ENCODE measurements around the gene AFF3.

AFF3 gene

DNA sequence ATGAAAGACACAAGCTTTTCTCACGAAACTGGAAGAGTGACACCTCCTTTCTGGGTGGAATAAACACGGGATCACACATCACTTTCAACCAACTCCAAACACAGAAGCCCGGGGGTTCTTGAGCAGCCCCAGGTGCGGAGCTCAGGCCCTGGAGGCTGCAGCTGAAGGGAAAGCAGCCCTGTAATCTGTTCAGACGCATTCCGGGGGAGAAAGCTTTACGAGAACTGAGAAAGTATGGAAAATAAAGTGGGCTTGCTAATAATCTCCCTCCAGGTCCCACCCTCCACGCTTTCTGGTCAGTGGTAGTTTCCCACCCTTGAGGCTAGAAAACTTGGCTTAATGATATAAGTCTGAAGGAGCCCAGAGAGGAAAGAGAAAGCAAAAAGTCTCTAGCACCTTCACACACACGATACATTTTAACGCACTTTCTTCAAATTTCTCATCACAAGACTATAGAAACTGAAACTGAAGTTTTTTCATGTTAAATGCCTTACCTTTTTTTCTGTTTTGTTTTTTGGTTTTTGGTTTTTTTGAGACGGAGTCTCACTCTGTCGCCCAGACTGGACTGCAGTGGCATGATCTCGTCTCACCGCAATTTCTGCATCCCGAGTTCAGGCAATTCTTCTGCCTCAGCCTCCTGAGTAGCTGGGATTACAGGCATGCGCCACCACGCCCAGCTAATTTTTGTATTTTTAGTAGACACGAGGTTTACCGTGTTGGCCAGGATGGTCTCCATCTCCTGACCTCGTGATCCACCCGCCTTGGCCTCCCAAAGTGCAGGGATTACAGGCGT, 141.3 kb downstream of the AFF3 start:
- H3K4me3 ChIP-seq (ENCODE audit: low read depth, low read length) = no peak overlapping the region
- peak; percentile 22 for DNase-seq (ENCODE audit: low read depth)
- TF ChIP-seq, protein P1, sequence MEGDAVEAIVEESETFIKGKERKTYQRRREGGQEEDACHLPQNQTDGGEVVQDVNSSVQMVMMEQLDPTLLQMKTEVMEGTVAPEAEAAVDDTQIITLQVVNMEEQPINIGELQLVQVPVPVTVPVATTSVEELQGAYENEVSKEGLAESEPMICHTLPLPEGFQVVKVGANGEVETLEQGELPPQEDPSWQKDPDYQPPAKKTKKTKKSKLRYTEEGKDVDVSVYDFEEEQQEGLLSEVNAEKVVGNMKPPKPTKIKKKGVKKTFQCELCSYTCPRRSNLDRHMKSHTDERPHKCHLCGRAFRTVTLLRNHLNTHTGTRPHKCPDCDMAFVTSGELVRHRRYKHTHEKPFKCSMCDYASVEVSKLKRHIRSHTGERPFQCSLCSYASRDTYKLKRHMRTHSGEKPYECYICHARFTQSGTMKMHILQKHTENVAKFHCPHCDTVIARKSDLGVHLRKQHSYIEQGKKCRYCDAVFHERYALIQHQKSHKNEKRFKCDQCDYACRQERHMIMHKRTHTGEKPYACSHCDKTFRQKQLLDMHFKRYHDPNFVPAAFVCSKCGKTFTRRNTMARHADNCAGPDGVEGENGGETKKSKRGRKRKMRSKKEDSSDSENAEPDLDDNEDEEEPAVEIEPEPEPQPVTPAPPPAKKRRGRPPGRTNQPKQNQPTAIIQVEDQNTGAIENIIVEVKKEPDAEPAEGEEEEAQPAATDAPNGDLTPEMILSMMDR (IDR thresholded peaks at IDR 0.05; ENCODE audit: insufficient read depth, low read depth, low read length, missing control alignments) = no peak

DNA sequence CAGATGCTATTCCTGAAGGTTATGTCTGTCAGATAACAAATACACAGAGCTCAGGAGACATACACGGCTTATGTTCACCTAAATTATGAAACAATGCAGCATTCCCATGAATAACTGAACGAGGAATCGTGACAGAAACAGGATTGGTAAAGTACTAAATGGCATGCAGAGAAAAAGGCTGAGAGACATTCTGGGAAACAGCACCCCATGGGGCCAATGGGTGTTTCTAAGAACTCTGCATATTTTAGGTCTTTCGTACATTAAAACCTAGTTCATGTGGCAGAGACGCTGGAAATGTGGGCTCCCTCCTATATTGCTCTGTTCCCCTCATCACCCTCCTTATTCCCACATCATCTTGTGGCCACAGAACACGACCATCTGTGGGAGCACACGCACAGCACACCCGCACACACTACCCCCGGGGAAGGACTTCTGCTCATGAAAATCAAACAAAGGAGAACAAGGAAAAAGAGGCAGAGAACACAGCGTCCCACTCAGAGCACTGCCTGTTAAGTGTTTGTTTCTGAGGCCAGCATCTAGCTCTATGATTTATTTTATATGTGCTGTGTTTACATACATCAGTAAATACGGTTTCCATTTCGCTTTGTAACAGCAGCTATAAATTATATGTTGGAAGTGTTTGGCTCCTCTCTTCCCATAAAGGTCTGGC, 143.6 kb downstream of the AFF3 start:
- TF ChIP-seq, protein P1 (IDR thresholded peaks at IDR 0.05; ENCODE audit: insufficient read depth, low read depth, low read length, missing control alignments) = no peak
- no peak for DNase-seq (ENCODE audit: low read depth)
- H3K4me3 ChIP-seq (ENCODE audit: low read depth, low read length) = no peak overlapping the region

DNA sequence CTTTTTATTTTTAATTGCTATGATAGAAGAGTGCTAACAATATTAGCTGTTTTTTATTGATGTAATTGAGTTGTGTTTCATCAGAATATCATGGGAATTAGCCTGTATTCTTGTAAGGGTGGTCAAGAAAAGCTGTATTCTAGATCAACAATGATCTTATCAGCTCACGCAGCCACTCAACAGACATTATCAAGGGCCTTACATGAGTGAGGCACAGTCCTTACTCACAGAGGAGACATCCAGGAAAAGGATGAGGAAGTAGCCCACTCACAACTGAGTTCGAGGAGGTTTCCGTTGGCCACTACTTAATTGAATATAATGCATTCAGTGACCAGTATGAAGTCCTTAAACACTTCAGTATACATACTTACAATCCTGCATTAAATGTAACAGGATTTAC, 152.5 kb downstream of the AFF3 start:
- TF ChIP-seq, protein P1 (IDR thresholded peaks at IDR 0.05; ENCODE audit: insufficient read depth, low read depth, low read length, missing control alignments) = no peak
- no peak overlapping the region for H3K4me3 ChIP-seq (ENCODE audit: low read depth, low read length)
- DNase-seq (ENCODE audit: low read depth) = no peak

DNA sequence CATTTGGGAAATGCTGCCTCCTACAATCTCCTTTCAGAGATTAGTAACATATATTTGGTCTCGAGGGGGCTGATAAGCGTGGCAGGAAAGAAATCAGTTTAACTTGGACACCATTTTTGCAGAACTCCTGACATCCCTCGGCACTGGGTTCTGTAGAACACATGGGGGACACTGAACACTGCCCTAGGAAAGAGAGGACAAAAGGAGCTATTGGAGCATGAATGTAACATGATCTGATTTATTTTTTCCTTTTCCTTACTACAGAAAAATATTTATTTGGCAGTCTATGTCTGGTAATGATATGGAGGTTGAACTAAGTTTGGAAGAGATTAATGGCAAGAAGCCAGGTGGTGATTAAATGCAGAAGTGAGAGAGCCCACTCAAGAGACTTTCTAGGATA, 153.8 kb downstream of the AFF3 start:
- TF ChIP-seq, protein P1 (IDR thresholded peaks at IDR 0.05; ENCODE audit: insufficient read depth, low read depth, low read length, missing control alignments) = no peak
- DNase-seq (ENCODE audit: low read depth) = no peak
- no peak overlapping the region for H3K4me3 ChIP-seq (ENCODE audit: low read depth, low read length)

DNA sequence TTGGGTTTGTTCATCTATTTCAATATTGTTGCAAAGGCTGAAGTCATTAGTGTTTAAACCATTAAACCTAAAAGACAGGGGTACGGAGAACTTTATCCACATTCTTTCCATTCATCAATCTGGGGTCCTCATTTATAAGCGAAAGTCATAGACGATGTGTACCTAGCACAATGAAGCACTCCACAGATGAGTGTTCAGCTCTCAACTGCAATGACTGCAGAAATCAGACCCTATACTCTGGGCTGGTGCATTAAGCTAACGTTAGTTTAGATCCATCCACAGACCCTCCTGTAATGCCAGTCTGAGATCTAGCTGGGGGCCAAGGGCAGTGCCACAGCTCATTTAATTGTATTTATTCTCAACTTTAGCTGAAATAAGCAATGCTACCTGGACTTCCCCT, 155.2 kb downstream of the AFF3 start:
- TF ChIP-seq, protein P1 (IDR thresholded peaks at IDR 0.05; ENCODE audit: insufficient read depth, low read depth, low read length, missing control alignments) = no peak
- H3K4me3 ChIP-seq (ENCODE audit: low read depth, low read length) = no peak overlapping the region
- no peak for DNase-seq (ENCODE audit: low read depth)

DNA sequence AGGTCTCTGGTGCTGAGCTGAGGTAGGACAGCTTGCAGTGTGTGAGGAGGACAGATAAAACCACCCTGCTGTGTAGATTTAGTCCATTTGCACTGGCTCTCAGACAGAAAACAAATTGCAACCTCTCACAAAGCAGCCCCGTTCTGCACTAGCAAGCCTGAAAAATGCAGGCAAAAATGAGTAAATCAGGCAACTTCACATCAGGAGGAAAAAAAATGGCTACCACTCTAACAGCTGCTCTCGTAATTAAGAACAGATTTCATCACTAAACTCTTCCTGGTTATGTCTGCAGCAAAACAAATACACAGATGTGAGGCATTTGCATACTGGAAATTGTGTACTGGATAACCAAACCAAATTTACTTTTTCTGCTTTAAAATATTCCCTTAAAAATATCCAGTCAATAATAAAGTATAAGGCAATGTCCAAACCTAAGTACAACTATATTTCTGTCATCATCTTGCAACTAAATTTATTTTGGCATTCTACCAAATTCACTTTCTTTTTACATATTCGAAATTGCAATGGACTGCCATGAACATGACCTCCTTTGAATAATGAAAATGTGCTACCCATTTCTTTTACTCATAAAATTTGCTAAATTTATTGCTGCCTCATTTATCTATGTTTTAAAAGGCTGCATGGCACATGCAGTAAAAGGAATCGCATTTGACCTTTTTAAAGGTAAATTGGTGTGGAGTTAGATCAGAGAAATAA, 157.4 kb downstream of the AFF3 start:
- TF ChIP-seq, protein P1 (IDR thresholded peaks at IDR 0.05; ENCODE audit: insufficient read depth, low read depth, low read length, missing control alignments) = no peak
- DNase-seq (ENCODE audit: low read depth) = no peak
- no peak overlapping the region for H3K4me3 ChIP-seq (ENCODE audit: low read depth, low read length)

Measured in GM12865 (cell line).